Measurements from ENCODE around the gene ADAM8.

DNA sequence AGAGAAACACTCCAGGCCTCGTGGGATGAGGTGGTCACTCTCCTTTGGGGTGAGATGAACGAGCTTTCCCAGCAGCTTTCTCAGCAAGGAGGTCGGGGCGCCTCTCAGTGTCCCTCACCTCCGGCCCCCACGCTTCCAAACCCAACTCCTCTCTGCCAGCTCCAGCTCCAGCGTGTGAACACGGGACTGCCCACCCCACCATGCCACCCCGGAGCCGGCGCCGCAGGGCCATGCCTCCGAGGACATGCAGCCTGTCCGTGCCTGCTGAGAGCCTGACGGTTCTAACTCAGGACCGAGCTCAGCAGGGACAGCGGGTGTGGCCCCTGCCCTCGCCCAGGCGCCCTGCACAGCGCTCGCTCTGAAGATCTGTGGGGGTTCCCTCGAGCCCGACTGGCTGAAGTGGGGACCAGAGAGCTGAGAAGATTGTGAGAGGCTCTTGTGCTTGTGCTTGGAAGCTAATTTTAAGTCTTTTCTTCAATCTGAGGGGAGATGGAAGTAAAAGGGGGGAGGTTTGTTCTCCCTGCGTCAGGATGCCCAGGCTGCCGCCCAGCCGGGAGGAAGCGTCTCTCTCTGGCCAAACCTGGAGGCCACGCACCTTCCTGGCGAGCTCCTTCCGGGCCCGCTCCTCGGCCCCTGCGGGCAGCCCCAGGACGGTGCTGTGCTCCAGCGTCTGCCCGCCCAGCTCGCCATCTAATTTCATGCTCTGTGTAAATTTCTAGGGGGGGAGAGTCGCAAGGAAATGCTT is 5.1 kb upstream of the ADAM8 start:
- TF ChIP-seq, protein P1, sequence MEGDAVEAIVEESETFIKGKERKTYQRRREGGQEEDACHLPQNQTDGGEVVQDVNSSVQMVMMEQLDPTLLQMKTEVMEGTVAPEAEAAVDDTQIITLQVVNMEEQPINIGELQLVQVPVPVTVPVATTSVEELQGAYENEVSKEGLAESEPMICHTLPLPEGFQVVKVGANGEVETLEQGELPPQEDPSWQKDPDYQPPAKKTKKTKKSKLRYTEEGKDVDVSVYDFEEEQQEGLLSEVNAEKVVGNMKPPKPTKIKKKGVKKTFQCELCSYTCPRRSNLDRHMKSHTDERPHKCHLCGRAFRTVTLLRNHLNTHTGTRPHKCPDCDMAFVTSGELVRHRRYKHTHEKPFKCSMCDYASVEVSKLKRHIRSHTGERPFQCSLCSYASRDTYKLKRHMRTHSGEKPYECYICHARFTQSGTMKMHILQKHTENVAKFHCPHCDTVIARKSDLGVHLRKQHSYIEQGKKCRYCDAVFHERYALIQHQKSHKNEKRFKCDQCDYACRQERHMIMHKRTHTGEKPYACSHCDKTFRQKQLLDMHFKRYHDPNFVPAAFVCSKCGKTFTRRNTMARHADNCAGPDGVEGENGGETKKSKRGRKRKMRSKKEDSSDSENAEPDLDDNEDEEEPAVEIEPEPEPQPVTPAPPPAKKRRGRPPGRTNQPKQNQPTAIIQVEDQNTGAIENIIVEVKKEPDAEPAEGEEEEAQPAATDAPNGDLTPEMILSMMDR (IDR thresholded peaks at IDR 0.05), result no peak
- no peak for TF ChIP-seq POLR2A (IDR thresholded peaks at IDR 0.05)
